Upper lobe of left lung (tissue), 4 donors: ENCODE results near the gene CRYGB.

Experiments used
- POLR2A ChIP-seq, 4 donors: fragments of 450-650 bp; IDR thresholded peaks; one replicate each; pipeline ENCODE4 v1.5.1; 2016 to 2017; ENCODE audit warnings: antibody characterized with exemption in 4 of 4, mild to moderate bottlenecking in 2 of 4
- POLR2AphosphoS5 ChIP-seq, 2 donors: sonication (generic); formaldehyde crosslinking; IDR thresholded peaks; one replicate each; pipeline ENCODE4 v1.5.1; 2017; ENCODE audit warnings: antibody characterized with exemption in 2 of 2
- TF ChIP-seq, protein P1 (sequence below), 6 experiments: fragments of 450-650 bp in 4 of 6; fragments of 200-600 bp in 2 of 6; sonication (generic) in 2 of 6; IDR thresholded peaks; one replicate each; pipeline ENCODE4 v1.5.1; 2016 to 2019; ENCODE audit warnings: antibody characterized with exemption in 6 of 6

- no peak for TF ChIP-seq POLR2AphosphoS5 (IDR thresholded peaks at IDR 0.05)
- TF ChIP-seq, protein P1, sequence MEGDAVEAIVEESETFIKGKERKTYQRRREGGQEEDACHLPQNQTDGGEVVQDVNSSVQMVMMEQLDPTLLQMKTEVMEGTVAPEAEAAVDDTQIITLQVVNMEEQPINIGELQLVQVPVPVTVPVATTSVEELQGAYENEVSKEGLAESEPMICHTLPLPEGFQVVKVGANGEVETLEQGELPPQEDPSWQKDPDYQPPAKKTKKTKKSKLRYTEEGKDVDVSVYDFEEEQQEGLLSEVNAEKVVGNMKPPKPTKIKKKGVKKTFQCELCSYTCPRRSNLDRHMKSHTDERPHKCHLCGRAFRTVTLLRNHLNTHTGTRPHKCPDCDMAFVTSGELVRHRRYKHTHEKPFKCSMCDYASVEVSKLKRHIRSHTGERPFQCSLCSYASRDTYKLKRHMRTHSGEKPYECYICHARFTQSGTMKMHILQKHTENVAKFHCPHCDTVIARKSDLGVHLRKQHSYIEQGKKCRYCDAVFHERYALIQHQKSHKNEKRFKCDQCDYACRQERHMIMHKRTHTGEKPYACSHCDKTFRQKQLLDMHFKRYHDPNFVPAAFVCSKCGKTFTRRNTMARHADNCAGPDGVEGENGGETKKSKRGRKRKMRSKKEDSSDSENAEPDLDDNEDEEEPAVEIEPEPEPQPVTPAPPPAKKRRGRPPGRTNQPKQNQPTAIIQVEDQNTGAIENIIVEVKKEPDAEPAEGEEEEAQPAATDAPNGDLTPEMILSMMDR (IDR thresholded peaks at IDR 0.05): no peak
- no peak for TF ChIP-seq POLR2A (IDR thresholded peaks at IDR 0.05)
Observed at GRCh38 chr2:208183972-208184705, 38.2 kb upstream of the CRYGB start.
